Endothelial cell of umbilical vein (primary cell): ENCODE data around the gene OCIAD1. TPM values are rescaled to one million over a fixed set of nuclear protein-coding genes. Genes with fewer than 3 reads are reported as not detected.
A peak's percentile ranks its signal among the peaks of the same experiment; 100 is the strongest.
"Not testable (repeated sequence)": the region's sequence is repeated elsewhere in the genome, so short reads cannot be mapped to it uniquely, and the experiment has no call there.

Source experiments
- BruUV-seq: library from RNA; stranded (reverse); fragments of 400-500 nt; replicated peaks from 2 replicates; lab custom pipeline; 2021; lab: Mats Ljungman, UMichigan
- CTCF ChIA-PET: fragments of 300-600, 350-600 bp; sonication (Branson Sonifier 250); formaldehyde crosslinking; loops from one replicate; lab custom pipeline; 2021; ENCODE audit warnings: antibody characterized with exemption, inconsistent platforms; lab: Charles Lee
- POLR2A ChIA-PET: fragments of 300-600, 350-600 bp; sonication (Branson Sonifier 250); formaldehyde crosslinking; loops from one replicate; lab custom pipeline; 2021; ENCODE audit warnings: antibody characterized with exemption, inconsistent platforms; lab: Charles Lee
- DNase-seq: peaks from one replicate; pipeline ENCODE4 v3.0.0-alpha.2; 2011; ENCODE audit warnings: low read depth, low spot score
- FAIRE-seq: peaks from 2 replicates; lab custom pipeline; 2011; peaks lifted over from hg19 to GRCh38; lab: Jason Lieb, UNC
- H2AFZ ChIP-seq: 2 replicates; pipeline ENCODE4 v1.6.0; 2012; ENCODE audit warnings: low read depth, low read length, control low read depth, inconsistent platforms
- H3K27ac ChIP-seq: 2 replicates; pipeline ENCODE4 v1.5.1; 2011; ENCODE audit warnings: low read depth, mild to moderate bottlenecking, control low read depth, low read length, moderate library complexity; ENCODE audit not compliant: insufficient read depth
- H3K27me3 ChIP-seq, 2 experiments: 2 replicates each; pipeline versions ENCODE4 v1.6.0 to v1.6.1; 2011; ENCODE audit warnings: low read length in 2 of 2, mixed read lengths in 1 of 2; ENCODE audit not compliant: control insufficient read depth in 2 of 2, insufficient read depth in 2 of 2
- H3K36me3 ChIP-seq, 2 experiments: 2 replicates in 1 of 2; 3 replicates in 1 of 2; pipeline ENCODE4 v1.5.1; 2011; ENCODE audit warnings: low read length in 2 of 2, mild to moderate bottlenecking in 1 of 2, moderate library complexity in 1 of 2; ENCODE audit not compliant: control insufficient read depth in 2 of 2, insufficient read depth in 2 of 2; ENCODE audit errors: extremely low read depth in 1 of 2
- H3K4me1 ChIP-seq: 3 replicates; pipeline ENCODE4 v1.5.1; 2011; ENCODE audit warnings: mild to moderate bottlenecking, low read length; ENCODE audit not compliant: control insufficient read depth, insufficient read depth; ENCODE audit errors: extremely low read depth
- H3K4me2 ChIP-seq: 2 replicates; pipeline ENCODE4 v1.6.1; 2011; ENCODE audit warnings: low read length, control low read depth, mixed read lengths; ENCODE audit not compliant: insufficient read depth
- H3K4me3 ChIP-seq, 3 experiments: fragments of 200-600 bp in 1 of 3; sonication (generic), shearing (Covaris generic) in 1 of 3; replicated peaks in 1 of 3; 2 replicates each; pipeline ENCODE4 v1.5.1; 2011 to 2016; ENCODE audit warnings: control low read depth in 3 of 3, low read length in 3 of 3, mild to moderate bottlenecking in 2 of 3, inconsistent platforms in 1 of 3, low read depth in 1 of 3, moderate library complexity in 1 of 3; ENCODE audit not compliant: insufficient read depth in 1 of 3
- H3K79me2 ChIP-seq: 2 replicates; pipeline ENCODE4 v1.6.0; 2012; ENCODE audit warnings: low read length, inconsistent platforms; ENCODE audit not compliant: control insufficient read depth, insufficient read depth
- H3K9ac ChIP-seq: replicated peaks from 2 replicates; pipeline ENCODE3; 2011; ENCODE audit warnings: low read length, control low read depth; ENCODE audit not compliant: insufficient read depth; ENCODE audit errors: extremely low read depth
- H3K9me1 ChIP-seq: replicated peaks from 3 replicates; pipeline ENCODE4 v1.6.0; 2011; ENCODE audit warnings: mild to moderate bottlenecking, low read length; ENCODE audit not compliant: control insufficient read depth, insufficient read depth; ENCODE audit errors: extremely low read depth
- H3K9me3 ChIP-seq: replicated peaks from 2 replicates; pipeline ENCODE4 v1.5.1; 2012; ENCODE audit warnings: low read length, inconsistent platforms; ENCODE audit not compliant: control insufficient read depth, insufficient read depth
- H4K20me1 ChIP-seq: replicated peaks from 2 replicates; pipeline ENCODE3; 2011; ENCODE audit warnings: mild to moderate bottlenecking, low read length; ENCODE audit not compliant: control insufficient read depth, insufficient read depth; ENCODE audit errors: extremely low read depth
- FOS ChIP-seq: IDR thresholded peaks from 2 replicates; pipeline ENCODE4 v1.6.1; 2011; ENCODE audit warnings: mild to moderate bottlenecking, low read length, moderate library complexity, borderline replicate concordance; ENCODE audit not compliant: insufficient read depth
- POLR2A ChIP-seq: IDR thresholded peaks from 2 replicates; pipeline ENCODE4 v1.6.1; 2012; ENCODE audit warnings: low read depth, mild to moderate bottlenecking, control low read depth, low read length
- dilution Hi-C: fragments of 300-500 bp; cut with MboI; formaldehyde crosslinking; loops from one replicate; pipeline ENCODE4 v1.15.0; 2019; ENCODE audit warnings: low sequenced_read_pairs; ENCODE audit not compliant: extremely low pct_ligation_motif_present
- intact Hi-C: fragments of 100-400 bp; cut with micrococcal nuclease; formaldehyde crosslinking; loops from one replicate; pipeline ENCODE4 v1.10.0; 2022
- polyA plus RNA-seq, 4 experiments: library from polyadenylated mRNA; depleted of rRNA in 3 of 4; stranded (reverse) in 3 of 4; unstranded in 1 of 4; fragments of >200 nt; gene quantifications; 2 replicates each; pipeline versions ENCODE4 v1.2.1 to v1.2.3, GENCODE V29; 2011 to 2012; ENCODE audit warnings: missing spikeins in 1 of 4
- total RNA-seq: library from RNA; stranded (reverse); gene quantifications from 2 replicates; pipeline ENCODE4 v1.2.3, GENCODE V29; 2021

Gene OCIAD1
- total and polyA plus RNA-seq, 2 donors (not counting 3 experiments of a cell fraction or from before 2014, with no cell fraction given) = 81.7 to 101 TPM

GRCh38 chr4:48848799-48849198, 17.9 kb downstream of the OCIAD1 start:
- H2AFZ ChIP-seq, H4K20me1 ChIP-seq, H3K36me3 ChIP-seq, FAIRE-seq, POLR2A ChIA-PET, H3K9me1 ChIP-seq, intact Hi-C loops, H3K27me3 ChIP-seq, H3K4me1 ChIP-seq, BruUV-seq, H3K27ac ChIP-seq, H3K4me3 ChIP-seq, H3K4me2 ChIP-seq, H3K9ac ChIP-seq, H3K9me3 ChIP-seq, DNase-seq: not testable (repeated sequence)
- H3K79me2 ChIP-seq = peaks cover 14% of the 10 kb centered on the region
- dilution Hi-C loops = loop anchor here (25.0 kb wide), 1 partner anchor 114 kb away; no protein-coding TSS in a partner anchor
- CTCF ChIA-PET = interaction anchor here (1.0 to 2.0 kb wide), 2 partner anchors 9 to 270 kb away, joined by 4 to 5 read pairs; no protein-coding TSS in a partner anchor

- H3K27ac ChIP-seq = no peak overlapping the region
- H3K9ac ChIP-seq = no peak overlapping the region
- H3K36me3 ChIP-seq = peaks cover 2 to 11% of the 10 kb centered on the region in 2 experiments
- H3K79me2 ChIP-seq = peaks cover 3% of the 10 kb centered on the region
- FAIRE-seq (no peak), DNase-seq (no peak)
- no peak overlapping the region for H3K4me3 ChIP-seq
- H3K4me1 ChIP-seq = peaks cover 3% of the 10 kb centered on the region
- ChIA-PET CTCF (interaction anchor here (1.4 to 1.8 kb wide), 2 partner anchors 12 to 273 kb away, joined by 3 to 4 read pairs; no protein-coding TSS in a partner anchor), POLR2A (no interaction called here)
- H3K9me3 ChIP-seq = no peaks in the 10 kb centered on the region
- BruUV-seq = no TSS peak
- TF ChIP-seq POLR2A (no peak), FOS (peak; percentile 49)
- no peak overlapping the region for H3K4me2 ChIP-seq
- intact Hi-C loops = no loop called here
- H4K20me1 ChIP-seq = no peaks in the 10 kb centered on the region
- H3K9me1 ChIP-seq = no peaks in the 10 kb centered on the region
- no peak overlapping the region for H2AFZ ChIP-seq
- no peaks in the 10 kb centered on the region for H3K27me3 ChIP-seq
- dilution Hi-C loops = no loop called here
These were observed 20.8 kb downstream of the OCIAD1 start for GRCh38 chr4:48851651-48852050.
